Measurements from ENCODE around the gene AP5S1. TPM values are rescaled to one million over a fixed set of nuclear protein-coding genes. Genes with fewer than 3 reads are reported as not detected.

AP5S1 gene
- total and polyA plus RNA-seq, 2 of the 13 experiments (the other 11 are each of a cell fraction or from before 2014, with no cell fraction given): 7.9 to 23.2 TPM

GRCh38 chr20:3843490-3843889 is 23.1 kb downstream of the AP5S1 start (continued):
- TF ChIP-seq ELK4 (CRISPR knock-in tag; IDR thresholded peaks at IDR 0.05; ENCODE audit: borderline replicate concordance) (no peak), FOXA1 (IDR thresholded peaks at IDR 0.05) (no peak), FOXA1 (CRISPR knock-in tag; IDR thresholded peaks at IDR 0.05) (no peak), HDAC2 (CRISPR knock-in tag; IDR thresholded peaks at IDR 0.05) (0 out of 2 replicates have a peak, but pooled peaks have one; percentile 19), HIVEP1 (CRISPR knock-in tag; IDR thresholded peaks at IDR 0.05) (no peak), ZNF678 (CRISPR knock-in tag; IDR thresholded peaks at IDR 0.05) (no peak), HOXA3 (CRISPR knock-in tag; IDR thresholded peaks at IDR 0.05) (peak; percentile 57; the same call in 1 of the 2 replicates), SNAI1 (CRISPR knock-in tag; IDR thresholded peaks at IDR 0.05; ENCODE audit: borderline replicate concordance) (no peak), KLF16 (CRISPR knock-in tag; IDR thresholded peaks at IDR 0.05) (0 out of 4 replicates have a peak, but pooled peaks of 1 of the 2 experiments have one; percentile 22), ZSCAN9 (CRISPR knock-in tag; IDR thresholded peaks at IDR 0.05; ENCODE audit: borderline replicate concordance) (no peak), CCAR2 (optimal IDR thresholded peaks at IDR 0.05; ENCODE audit: low read depth, low read length) (no peak), ZNF891 (CRISPR knock-in tag; IDR thresholded peaks at IDR 0.05) (no peak), TBX3 (IDR thresholded peaks at IDR 0.05; ENCODE audit: borderline replicate concordance) (no peak), TFDP1 (CRISPR knock-in tag; IDR thresholded peaks at IDR 0.05; ENCODE audit: borderline replicate concordance) (no peak), HNF4A (CRISPR knock-in tag; IDR thresholded peaks at IDR 0.05) (peak; percentile 45; the same call in 1 of the 2 replicates), ZNF280D (CRISPR knock-in tag; IDR thresholded peaks at IDR 0.05) (no peak), RAD51 (IDR thresholded peaks at IDR 0.05; ENCODE audit: borderline replicate concordance) (no peak), LRRFIP1 (CRISPR knock-in tag; conservative IDR thresholded peaks at IDR 0.05) (no peak), FOXA3 (CRISPR knock-in tag; IDR thresholded peaks at IDR 0.05) (no peak), SIX4 (CRISPR knock-in tag; IDR thresholded peaks at IDR 0.05) (no peak), ZKSCAN8 (CRISPR knock-in tag; IDR thresholded peaks at IDR 0.05; ENCODE audit: borderline replicate concordance) (no peak), PAX8 (CRISPR knock-in tag; IDR thresholded peaks at IDR 0.05; ENCODE audit: borderline replicate concordance) (no peak), SMAD1 (CRISPR knock-in tag; IDR thresholded peaks at IDR 0.05; ENCODE audit: borderline replicate concordance, low read depth) (no peak), DDIT3 (CRISPR knock-in tag; IDR thresholded peaks at IDR 0.05) (no peak), SRSF1 (optimal IDR thresholded peaks at IDR 0.05; ENCODE audit: low read depth, low read length) (no peak)

Data from HepG2 (cell line).